ENCODE results near the gene SIRPA. TPM values are rescaled to one million over a fixed set of nuclear protein-coding genes. Genes with fewer than 3 reads are reported as not detected.

SIRPA gene
- total RNA-seq, 1 donor from 2014 or later, result 9.3 TPM

Other genes with a start within 250 kb of the SIRPA start
- gene SIRPG, start 237.6 kb upstream of the SIRPA start, total RNA-seq, result not detected
- gene PDYN, start 98.7 kb downstream of the SIRPA start, total RNA-seq, result 4.9 TPM
- gene STK35, start 206.4 kb downstream of the SIRPA start, total RNA-seq, result 9.8 TPM

All from temporal lobe (tissue), 1 donor.